Smooth muscle cell (in vitro differentiated cells): Measurements from ENCODE around the gene STRN4. TPM values are rescaled to one million over a fixed set of nuclear protein-coding genes. Genes with fewer than 3 reads are reported as not detected.

Experiments used
- DNase-seq: peaks from one replicate; lab custom pipeline; 2025; ENCODE audit not compliant: unreplicated experiment; lab: John Stamatoyannopoulos, UW
- H2AFZ ChIP-seq: fragments of 200-600 bp; sonication (generic); 2 replicates; pipeline ENCODE4 v1.6.0; 2016; ENCODE audit warnings: antibody characterized with exemption, low read depth, mild to moderate bottlenecking
- H3F3A ChIP-seq: fragments of 200-600 bp; sonication (generic); 2 replicates; pipeline ENCODE4 v1.6.0; 2017; ENCODE audit warnings: antibody characterized with exemption, low read depth
- H3K27ac ChIP-seq: fragments of 200-600 bp; sonication (generic); 2 replicates; pipeline ENCODE4 v1.5.1; 2016; ENCODE audit warnings: low read depth, mild to moderate bottlenecking
- H3K27me3 ChIP-seq: fragments of 200-600 bp; sonication (generic); 2 replicates; pipeline ENCODE4 v1.6.1; 2016; ENCODE audit warnings: low read depth, mild to moderate bottlenecking
- H3K36me3 ChIP-seq: fragments of 200-600 bp; sonication (generic); 2 replicates; pipeline ENCODE4 v1.5.1; 2016; ENCODE audit warnings: low read depth
- H3K4me1 ChIP-seq: fragments of 200-600 bp; sonication (generic); 2 replicates; pipeline ENCODE4 v1.5.1; 2016; ENCODE audit warnings: low read depth
- H3K4me2 ChIP-seq: fragments of 200-600 bp; sonication (generic); 2 replicates; pipeline ENCODE4 v1.6.0; 2016; ENCODE audit warnings: mild to moderate bottlenecking
- H3K4me3 ChIP-seq: fragments of 200-600 bp; sonication (generic); 2 replicates; pipeline ENCODE4 v1.5.1; 2016; ENCODE audit warnings: mild to moderate bottlenecking
- H3K79me2 ChIP-seq: fragments of 200-600 bp; sonication (generic); 2 replicates; pipeline ENCODE4 v1.6.0; 2016; ENCODE audit warnings: low read depth, mild to moderate bottlenecking
- H3K9ac ChIP-seq: fragments of 200-600 bp; sonication (generic); 2 replicates; pipeline ENCODE4 v1.6.0; 2016; ENCODE audit warnings: low read depth
- H3K9me3 ChIP-seq: fragments of 200-600 bp; sonication (generic); replicated peaks from 2 replicates; pipeline ENCODE4 v1.5.1; 2016; ENCODE audit warnings: low read depth
- H4K20me1 ChIP-seq: fragments of 200-600 bp; sonication (generic); 2 replicates; pipeline ENCODE4 v1.6.0; 2016; ENCODE audit warnings: low read depth
- CTCF ChIP-seq: fragments of 200-600 bp; sonication (generic); IDR thresholded peaks from 2 replicates; pipeline ENCODE4 v1.5.1; 2017; ENCODE audit warnings: borderline replicate concordance, mild to moderate bottlenecking, antibody characterized with exemption; ENCODE audit not compliant: insufficient read depth, poor library complexity, severe bottlenecking
- WGBS: methylation state at CpG from one replicate; pipeline ENCODE4 v1.1.7; 2016; ENCODE audit warnings: low lambda C conversion rate; 5-methylcytosine and 5-hydroxymethylcytosine counted together
- polyA plus RNA-seq: library from polyadenylated mRNA; unstranded; fragments of >200 nt; fragmentation: Nextera tagmentation; extraction: Ambion mirVana; gene quantifications from 2 replicates; pipeline ENCODE4 v1.2.1, GENCODE V29; 2016
- total RNA-seq: library from RNA; depleted of rRNA; stranded (reverse); fragments of >200 nt; gene quantifications from 2 replicates; pipeline ENCODE4 v1.2.3, GENCODE V29; 2014

Gene STRN4
- total and polyA plus RNA-seq, 2 experiments from 2014 or later = 47.1 to 69.1 TPM

- no peak overlapping the region for H3K9ac ChIP-seq
- no peak overlapping the region for H3K4me3 ChIP-seq
- no peak for DNase-seq
- H3K27ac ChIP-seq = no peak overlapping the region
- no peaks in the 10 kb centered on the region for H3K27me3 ChIP-seq
- 81% methylated on average over 23 of the region's 23 CpGs for WGBS
- no peak overlapping the region for H2AFZ ChIP-seq
- no peaks in the 10 kb centered on the region for H3K36me3 ChIP-seq
- TF ChIP-seq CTCF = no peak
- H3K4me1 ChIP-seq = no peaks in the 10 kb centered on the region
- H3F3A ChIP-seq = peaks cover 10% of the 10 kb centered on the region
- H3K9me3 ChIP-seq = no peaks in the 10 kb centered on the region
- peaks cover 98% of the 10 kb centered on the region for H4K20me1 ChIP-seq
- H3K4me2 ChIP-seq = no peak overlapping the region
- H3K79me2 ChIP-seq = peaks cover 42% of the 10 kb centered on the region
These were observed 13.1 kb downstream of the STRN4 start for GRCh38 chr19:46732966-46733689.

GRCh38 chr19:46732172-46732938 is 13.9 kb downstream of the STRN4 start:
- Histone ChIP-seq H3K4me3 (no peak overlapping the region), H2AFZ (no peak overlapping the region), H3K4me2 (no peak overlapping the region), H3K9me3 (no peaks in the 10 kb centered on the region), H3K27me3 (no peaks in the 10 kb centered on the region), H3K4me1 (no peaks in the 10 kb centered on the region), H3K79me2 (peaks cover 35% of the 10 kb centered on the region), H3K36me3 (no peaks in the 10 kb centered on the region), H3F3A (peaks cover 10% of the 10 kb centered on the region), H4K20me1 (peaks cover 98% of the 10 kb centered on the region), H3K9ac (no peak overlapping the region), H3K27ac (peak overlapping the region; percentile 57)
- no peak for TF ChIP-seq CTCF
- WGBS = 80% methylated on average over 28 of the region's 28 CpGs
- DNase-seq = no peak

GRCh38 chr19:46731584-46731983 is 14.7 kb downstream of the STRN4 start:
- WGBS = 83% methylated on average over 14 of the region's 14 CpGs
- H3F3A ChIP-seq = peaks cover 10% of the 10 kb centered on the region
- H3K27me3 ChIP-seq = no peaks in the 10 kb centered on the region
- H3K4me1 ChIP-seq = no peaks in the 10 kb centered on the region
- no peak for DNase-seq
- H3K9me3 ChIP-seq = no peaks in the 10 kb centered on the region
- H3K9ac ChIP-seq = no peak overlapping the region
- H4K20me1 ChIP-seq = peaks cover 97% of the 10 kb centered on the region
- peaks cover 30% of the 10 kb centered on the region for H3K79me2 ChIP-seq
- no peak overlapping the region for H2AFZ ChIP-seq
- peak overlapping the region; percentile 68 for H3K4me2 ChIP-seq
- TF ChIP-seq CTCF = no peak
- H3K27ac ChIP-seq = peak overlapping the region; percentile 57
- H3K36me3 ChIP-seq = no peaks in the 10 kb centered on the region
- no peak overlapping the region for H3K4me3 ChIP-seq
